Tibial artery (tissue), 4 donors: ENCODE measurements around the gene GRM7.

Experiments
- DNase-seq, 2 donors: peaks; one replicate each; pipeline ENCODE4 v3.0.0-alpha.2; 2019
- H3K27ac ChIP-seq, 2 donors: fragments of 200-600 bp; sonication (generic) in 1 of 2; 1 replicate in 1 of 2; 2 replicates in 1 of 2; pipeline ENCODE4 v1.5.1; 2018 to 2019; ENCODE audit warnings: mild to moderate bottlenecking in 1 of 2
- H3K27me3 ChIP-seq, 2 donors: fragments of 200-600 bp; sonication (generic) in 1 of 2; one replicate each; pipeline versions ENCODE4 v1.5.1 to v1.6.0; 2016 to 2019
- H3K36me3 ChIP-seq, 3 donors: fragments of 200-600 bp; sonication (generic) in 2 of 3; one replicate each; pipeline ENCODE4 v1.5.1; 2016 to 2019; ENCODE audit warnings: mild to moderate bottlenecking in 2 of 3
- H3K4me1 ChIP-seq, 4 donors: fragments of 200-600 bp; sonication (generic) in 2 of 4; 1 replicate in 3 of 4; 2 replicates in 1 of 4; pipeline ENCODE4 v1.5.1; 2016 to 2019
- H3K4me3 ChIP-seq, 2 donors: fragments of 200-600 bp; sonication (generic) in 1 of 2; 1 replicate in 1 of 2; 2 replicates in 1 of 2; pipeline ENCODE4 v1.5.1; 2018 to 2019; ENCODE audit warnings: mild to moderate bottlenecking in 2 of 2
- H3K9me3 ChIP-seq, 3 donors: fragments of 200-600 bp; sonication (generic) in 1 of 3; one replicate each; pipeline ENCODE4 v1.5.1; 2016 to 2019
- intact Hi-C: fragments of 100-400 bp; cut with DNase I; formaldehyde crosslinking; loops from one replicate; pipeline ENCODE4 v1.15.0; 2023; ENCODE audit warnings: low total_unique reads
- TF ChIP-seq, protein P1 (sequence below), 2 experiments: fragments of 200-600 bp in 1 of 2; fragments of 450-650 bp in 1 of 2; IDR thresholded peaks; one replicate each; pipeline ENCODE4 v1.5.1; 2017 to 2019; ENCODE audit warnings: antibody characterized with exemption in 2 of 2, mild to moderate bottlenecking in 1 of 2, moderate library complexity in 1 of 2

Gene GRM7

DNA sequence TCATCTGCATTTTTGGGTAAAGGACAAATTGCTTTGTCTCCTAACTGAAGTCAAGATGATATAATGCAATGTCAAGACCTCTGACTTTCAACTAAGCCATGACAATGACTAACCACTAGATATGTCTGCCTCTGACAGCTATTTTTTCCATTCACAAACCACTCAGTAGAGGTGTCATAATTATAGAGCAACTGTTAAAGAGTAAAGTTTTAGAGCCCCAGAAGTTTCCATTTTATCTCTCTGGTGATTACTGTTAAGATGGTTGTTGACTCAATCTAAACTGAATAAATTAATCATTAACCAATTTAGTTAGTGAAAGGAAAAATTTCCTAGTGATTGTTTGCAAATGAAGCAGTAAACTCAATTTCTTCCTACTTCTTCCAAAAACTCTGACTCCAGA lies 779.9 kb downstream of the GRM7 start:
- no peaks in the 10 kb centered on the region for H3K36me3 ChIP-seq
- no peaks in the 10 kb centered on the region for H3K27me3 ChIP-seq
- no peak overlapping the region for H3K4me3 ChIP-seq
- DNase-seq, result no peak
- H3K27ac ChIP-seq, result no peak overlapping the region
- no peaks in the 10 kb centered on the region for H3K9me3 ChIP-seq
- TF ChIP-seq, protein P1, sequence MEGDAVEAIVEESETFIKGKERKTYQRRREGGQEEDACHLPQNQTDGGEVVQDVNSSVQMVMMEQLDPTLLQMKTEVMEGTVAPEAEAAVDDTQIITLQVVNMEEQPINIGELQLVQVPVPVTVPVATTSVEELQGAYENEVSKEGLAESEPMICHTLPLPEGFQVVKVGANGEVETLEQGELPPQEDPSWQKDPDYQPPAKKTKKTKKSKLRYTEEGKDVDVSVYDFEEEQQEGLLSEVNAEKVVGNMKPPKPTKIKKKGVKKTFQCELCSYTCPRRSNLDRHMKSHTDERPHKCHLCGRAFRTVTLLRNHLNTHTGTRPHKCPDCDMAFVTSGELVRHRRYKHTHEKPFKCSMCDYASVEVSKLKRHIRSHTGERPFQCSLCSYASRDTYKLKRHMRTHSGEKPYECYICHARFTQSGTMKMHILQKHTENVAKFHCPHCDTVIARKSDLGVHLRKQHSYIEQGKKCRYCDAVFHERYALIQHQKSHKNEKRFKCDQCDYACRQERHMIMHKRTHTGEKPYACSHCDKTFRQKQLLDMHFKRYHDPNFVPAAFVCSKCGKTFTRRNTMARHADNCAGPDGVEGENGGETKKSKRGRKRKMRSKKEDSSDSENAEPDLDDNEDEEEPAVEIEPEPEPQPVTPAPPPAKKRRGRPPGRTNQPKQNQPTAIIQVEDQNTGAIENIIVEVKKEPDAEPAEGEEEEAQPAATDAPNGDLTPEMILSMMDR (IDR thresholded peaks at IDR 0.05), result no peak
- intact Hi-C loops, result no loop called here
- H3K4me1 ChIP-seq, result no peaks in the 10 kb centered on the region

DNA sequence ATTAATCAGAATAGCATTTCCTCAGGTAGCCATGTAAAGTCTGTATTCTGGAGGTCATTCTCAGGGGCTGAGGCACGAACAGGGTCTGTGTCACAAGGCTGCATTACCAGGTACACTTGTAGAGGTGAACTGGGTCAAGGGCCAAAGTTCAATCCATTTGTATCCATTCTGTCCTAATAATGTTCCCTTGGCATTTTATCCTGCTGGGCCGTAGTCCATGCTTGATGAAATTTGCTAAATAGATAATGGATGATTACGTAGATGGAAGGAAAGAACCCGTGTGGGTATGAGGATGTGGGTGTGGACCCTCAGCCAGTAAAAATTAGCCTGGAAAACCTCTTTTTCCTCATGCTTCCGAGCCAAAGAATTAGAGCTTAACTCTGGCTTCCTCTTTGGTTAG lies 785.9 kb downstream of the GRM7 start:
- Histone ChIP-seq H3K36me3 (no peaks in the 10 kb centered on the region), H3K27me3 (no peaks in the 10 kb centered on the region), H3K4me3 (no peak overlapping the region), H3K4me1 (no peaks in the 10 kb centered on the region), H3K27ac (no peak overlapping the region), H3K9me3 (no peaks in the 10 kb centered on the region)
- no peak for DNase-seq
- TF ChIP-seq, protein P1 (IDR thresholded peaks at IDR 0.05), result no peak
- intact Hi-C loops, result no loop called here

DNA sequence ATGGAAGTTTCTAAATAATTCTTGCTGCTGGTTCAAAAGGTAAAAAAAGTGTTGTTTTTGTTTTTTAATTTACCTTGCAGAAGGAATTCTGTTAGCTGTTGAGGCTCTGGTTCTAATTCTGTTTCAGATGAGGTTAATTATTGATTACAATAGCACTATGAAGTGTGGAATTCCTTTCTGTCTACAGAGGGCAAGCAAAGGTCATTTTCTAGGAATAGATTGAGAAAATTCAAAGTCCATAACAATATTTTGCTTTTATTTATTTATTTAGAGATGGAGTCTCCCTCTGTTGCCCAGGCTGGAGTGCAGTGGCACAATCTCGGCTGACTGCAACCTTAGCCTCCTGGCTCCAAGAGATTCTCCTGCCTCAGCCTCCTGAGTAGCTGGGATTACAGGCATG lies 789.6 kb downstream of the GRM7 start:
- Histone ChIP-seq H3K4me3 (no peak overlapping the region), H3K36me3 (no peaks in the 10 kb centered on the region), H3K9me3 (no peaks in the 10 kb centered on the region), H3K27ac (no peak overlapping the region), H3K4me1 (no peaks in the 10 kb centered on the region), H3K27me3 (no peaks in the 10 kb centered on the region)
- intact Hi-C loops, result no loop called here
- TF ChIP-seq, protein P1 (IDR thresholded peaks at IDR 0.05), result no peak
- no peak for DNase-seq

DNA sequence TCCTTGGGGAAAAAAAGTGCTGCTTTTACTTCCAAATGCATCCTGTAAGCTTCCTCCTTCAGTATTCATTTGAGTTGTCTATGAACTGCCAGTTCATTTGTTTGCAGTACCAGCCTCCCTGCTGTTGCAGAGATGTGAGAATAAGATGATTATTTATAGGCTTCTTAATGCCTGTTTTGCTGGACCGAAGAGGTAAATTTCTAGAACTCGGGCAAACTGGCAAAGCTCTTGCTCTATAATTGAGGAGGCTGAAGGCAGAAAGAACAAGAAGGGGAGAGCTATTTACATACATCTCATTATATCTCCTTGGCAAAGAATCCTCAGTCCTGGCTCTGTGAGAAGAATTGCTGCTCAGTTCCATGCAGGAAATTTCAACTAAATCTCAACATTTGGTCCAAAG lies 790.4 kb downstream of the GRM7 start:
- TF ChIP-seq, protein P1 (IDR thresholded peaks at IDR 0.05), result no peak
- no peak overlapping the region for H3K27ac ChIP-seq
- DNase-seq, result no peak
- H3K4me1 ChIP-seq, result peaks cover 0 to 3% (median 0%) of the 10 kb centered on the region in 4 donors
- no peaks in the 10 kb centered on the region for H3K36me3 ChIP-seq
- H3K9me3 ChIP-seq, result no peaks in the 10 kb centered on the region
- intact Hi-C loops, result no loop called here
- no peak overlapping the region for H3K4me3 ChIP-seq
- no peaks in the 10 kb centered on the region for H3K27me3 ChIP-seq

DNA sequence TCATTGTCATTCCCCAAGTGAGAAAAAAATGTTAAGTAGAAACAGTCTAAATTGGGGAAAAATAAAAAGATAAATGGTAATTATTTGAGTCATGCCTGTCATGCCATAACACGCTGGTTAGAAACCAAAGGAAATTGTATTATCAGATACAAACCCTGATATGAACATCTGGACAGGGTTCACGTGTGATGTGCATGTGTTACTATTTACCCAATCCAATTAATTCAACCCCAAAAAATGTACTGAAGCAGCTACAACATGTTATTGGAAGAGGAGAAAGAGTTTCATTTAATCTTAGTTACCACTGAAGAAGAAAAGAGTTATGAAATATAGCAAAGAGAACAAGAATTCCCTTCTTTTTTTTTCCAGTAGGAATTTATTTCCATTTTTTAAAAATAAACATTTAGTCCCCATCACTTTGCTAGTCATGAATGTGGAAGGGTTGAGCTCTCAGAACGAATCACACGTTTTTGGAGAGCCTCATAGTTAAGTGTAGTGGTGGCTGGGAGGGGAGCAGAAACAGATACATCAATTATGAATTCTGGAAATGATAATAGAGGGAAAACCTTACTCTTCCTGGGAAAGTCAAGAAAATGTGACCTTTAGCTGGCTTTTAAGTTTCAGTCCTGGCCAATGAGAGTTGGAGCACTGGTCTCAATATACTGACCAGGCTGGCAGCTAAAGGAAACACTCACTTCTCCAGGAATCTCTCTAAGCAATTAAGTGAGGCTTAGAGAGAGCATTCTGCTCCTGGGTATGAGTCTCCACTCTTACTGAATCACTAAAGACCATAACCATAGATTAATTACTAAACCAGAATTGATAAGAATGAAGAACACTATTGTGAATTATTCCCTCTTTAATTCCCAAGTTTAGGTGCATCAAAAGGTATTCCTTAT lies 796.5 kb downstream of the GRM7 start:
- no peaks in the 10 kb centered on the region for H3K36me3 ChIP-seq
- H3K9me3 ChIP-seq, result no peaks in the 10 kb centered on the region
- TF ChIP-seq, protein P1 (IDR thresholded peaks at IDR 0.05), result no peak
- no peaks in the 10 kb centered on the region for H3K27me3 ChIP-seq
- peaks cover 0 to 26% (median 9%) of the 10 kb centered on the region in 4 donors for H3K4me1 ChIP-seq
- DNase-seq, result no peak
- intact Hi-C loops, result no loop called here
- H3K27ac ChIP-seq, result peak overlapping the region; percentile 43 to 46
- no peak overlapping the region for H3K4me3 ChIP-seq
